MCF 10A (cell line): Measurements from ENCODE around the gene EIF4B. TPM values are rescaled to one million over a fixed set of nuclear protein-coding genes. Genes with fewer than 3 reads are reported as not detected.

Experiments used
- BruUV-seq: library from RNA; stranded (reverse); fragments of 400-500 nt; replicated peaks from 2 replicates; lab custom pipeline; 2021; lab: Mats Ljungman, UMichigan
- CTCF ChIA-PET: fragments of 300-600 bp; sonication (Branson Sonifier 250); formaldehyde crosslinking; extraction: SDS; loops from one replicate; lab custom pipeline; 2021; ENCODE audit warnings: antibody characterized with exemption, inconsistent platforms; lab: Yijun Ruan, JAX
- POLR2A ChIA-PET: fragments of 300-600, 350-650 bp; sonication (Branson Sonifier 250); formaldehyde crosslinking; extraction: SDS; loops from one replicate; lab custom pipeline; 2020; ENCODE audit warnings: antibody characterized with exemption, inconsistent platforms; lab: Yijun Ruan, JAX
- DNase-seq: peaks from one replicate; pipeline ENCODE4 v3.0.0-alpha.2; 2018; ENCODE audit not compliant: unreplicated experiment
- H3K27ac Mint-ChIP-seq: one replicate; pipeline ENCODE4 v1.8.0; 2022; ENCODE audit warnings: mild to moderate bottlenecking, low read depth, mixed read lengths; ENCODE audit not compliant: unreplicated experiment
- H3K27me3 Mint-ChIP-seq: one replicate; pipeline ENCODE4 v1.8.0; 2022; ENCODE audit warnings: mixed read lengths; ENCODE audit not compliant: insufficient read depth, unreplicated experiment
- H3K36me3 Mint-ChIP-seq: one replicate; pipeline ENCODE4 v1.8.0; 2022; ENCODE audit warnings: mild to moderate bottlenecking, moderate library complexity, mixed read lengths; ENCODE audit not compliant: insufficient read depth, unreplicated experiment
- H3K4me1 Mint-ChIP-seq: one replicate; pipeline ENCODE4 v1.8.0; 2022; ENCODE audit warnings: mixed read lengths; ENCODE audit not compliant: insufficient read depth, unreplicated experiment
- H3K4me3 Mint-ChIP-seq: one replicate; pipeline ENCODE4 v1.8.0; 2022; ENCODE audit warnings: mild to moderate bottlenecking, moderate library complexity, mixed read lengths; ENCODE audit not compliant: unreplicated experiment
- H3K9me3 Mint-ChIP-seq: one replicate; pipeline ENCODE4 v1.8.0; 2022; ENCODE audit warnings: mixed read lengths; ENCODE audit not compliant: unreplicated experiment
- intact Hi-C: fragments of 100-400 bp; cut with micrococcal nuclease; formaldehyde crosslinking; loops from 2 replicates; pipeline ENCODE4 v1.14.1; 2022
- microRNA-seq: library from miRNA; unstranded; fragments of <30 nt; microRNA quantifications from one replicate; pipeline ENCODE4 v1.2.0, GENCODE V29; 2022
- total RNA-seq: library from RNA; stranded (reverse); gene quantifications from 2 replicates; pipeline ENCODE4 v1.2.3, GENCODE V29; 2022
- TF ChIP-seq, protein P1 (sequence below): fragments of 200-600 bp; IDR thresholded peaks from one replicate; pipeline ENCODE4 v1.8.0; 2022; ENCODE audit warnings: antibody characterized with exemption, mild to moderate bottlenecking; ENCODE audit not compliant: unreplicated experiment

EIF4B gene
- total RNA-seq, 1 experiment from 2014 or later, result 658 TPM

DNA sequence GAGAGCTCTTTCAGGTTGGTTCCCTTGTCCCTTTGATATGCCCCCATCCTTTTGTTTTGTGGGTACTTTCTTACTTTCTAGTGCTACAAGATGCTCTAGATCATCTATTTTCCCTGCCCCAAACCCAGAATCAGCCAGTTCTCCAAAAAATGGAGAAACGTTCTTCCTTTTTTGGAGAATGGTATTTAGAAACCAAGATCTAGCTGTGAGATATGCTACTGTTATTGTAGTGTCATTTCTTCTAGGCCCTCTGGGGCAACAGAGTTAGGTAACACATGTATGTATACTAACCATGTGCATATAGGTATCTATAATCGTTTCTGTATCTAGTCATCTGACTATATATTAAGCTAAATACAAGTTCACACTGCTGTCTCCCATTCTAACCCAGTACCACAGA, 84.3 kb downstream of the EIF4B start:
- intact Hi-C loops, result no loop called here
- no peak for DNase-seq
- BruUV-seq, result no TSS peak
- H3K27me3 Mint-ChIP-seq, result no peaks in the 10 kb centered on the region
- H3K4me1 Mint-ChIP-seq, result no peaks in the 10 kb centered on the region
- ChIA-PET POLR2A (interaction anchor here (1.3 kb wide), 1 partner anchor 11 kb away, joined by 11 read pairs; the partner anchor contains the start of gene SPRYD3), CTCF (interaction anchor here (0.6 to 14.2 kb wide), 4 partner anchors 9 to 730 kb away, joined by 3 to 267 read pairs (median 4); no protein-coding TSS in a partner anchor)
- H3K9me3 Mint-ChIP-seq, result no peaks in the 10 kb centered on the region
- TF ChIP-seq, protein P1, sequence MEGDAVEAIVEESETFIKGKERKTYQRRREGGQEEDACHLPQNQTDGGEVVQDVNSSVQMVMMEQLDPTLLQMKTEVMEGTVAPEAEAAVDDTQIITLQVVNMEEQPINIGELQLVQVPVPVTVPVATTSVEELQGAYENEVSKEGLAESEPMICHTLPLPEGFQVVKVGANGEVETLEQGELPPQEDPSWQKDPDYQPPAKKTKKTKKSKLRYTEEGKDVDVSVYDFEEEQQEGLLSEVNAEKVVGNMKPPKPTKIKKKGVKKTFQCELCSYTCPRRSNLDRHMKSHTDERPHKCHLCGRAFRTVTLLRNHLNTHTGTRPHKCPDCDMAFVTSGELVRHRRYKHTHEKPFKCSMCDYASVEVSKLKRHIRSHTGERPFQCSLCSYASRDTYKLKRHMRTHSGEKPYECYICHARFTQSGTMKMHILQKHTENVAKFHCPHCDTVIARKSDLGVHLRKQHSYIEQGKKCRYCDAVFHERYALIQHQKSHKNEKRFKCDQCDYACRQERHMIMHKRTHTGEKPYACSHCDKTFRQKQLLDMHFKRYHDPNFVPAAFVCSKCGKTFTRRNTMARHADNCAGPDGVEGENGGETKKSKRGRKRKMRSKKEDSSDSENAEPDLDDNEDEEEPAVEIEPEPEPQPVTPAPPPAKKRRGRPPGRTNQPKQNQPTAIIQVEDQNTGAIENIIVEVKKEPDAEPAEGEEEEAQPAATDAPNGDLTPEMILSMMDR, result no peak
- H3K4me3 Mint-ChIP-seq, result no peak overlapping the region
- H3K36me3 Mint-ChIP-seq, result peaks cover 7% of the 10 kb centered on the region
- no peak overlapping the region for H3K27ac Mint-ChIP-seq

DNA sequence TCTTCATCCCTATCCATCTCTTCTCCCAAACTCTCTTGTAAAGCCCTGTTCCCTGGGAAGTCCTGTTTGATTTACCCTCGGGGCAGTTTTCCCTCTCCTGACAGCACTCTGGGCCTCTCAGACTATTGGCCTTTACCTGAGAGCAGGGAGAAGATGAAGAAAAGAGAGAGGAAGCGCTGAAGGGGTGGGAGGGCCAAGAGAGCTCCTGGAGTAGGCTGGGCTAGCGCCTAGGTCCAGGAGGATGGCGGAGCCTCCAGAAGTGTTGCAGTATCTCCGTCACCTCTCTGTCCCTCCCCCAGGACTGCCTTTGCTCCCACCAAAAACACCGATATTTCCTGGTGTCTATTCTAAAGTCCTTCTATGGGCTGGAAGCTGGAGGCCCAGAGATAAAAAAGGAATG, 85.5 kb downstream of the EIF4B start:
- BruUV-seq, result no TSS peak
- ChIA-PET POLR2A (interaction anchor here (1.2 kb wide), 1 partner anchor 89 kb away, joined by 3 read pairs; the partner anchor contains the start of genes CSAD and ZNF740), CTCF (interaction anchor here (0.6 to 14.2 kb wide), 2 partner anchors 13 to 25 kb away, joined by 4 to 267 read pairs; partner anchors contain the start of gene SPRYD3)
- no peak for DNase-seq
- intact Hi-C loops, result no loop called here
- Mint-ChIP-seq H3K9me3 (no peaks in the 10 kb centered on the region), H3K27ac (no peak overlapping the region), H3K4me1 (peaks cover 2% of the 10 kb centered on the region), H3K27me3 (no peaks in the 10 kb centered on the region), H3K36me3 (peaks cover 7% of the 10 kb centered on the region), H3K4me3 (no peak overlapping the region)
- TF ChIP-seq, protein P1, result no peak

Small RNA genes within 50 kb of the gene (microRNA-seq; reads per million reads assigned to microRNA genes)
- 0.93 reads per million for gene MIR6757

Other genes with a start within 250 kb of the EIF4B start
- not detected in 2 replicates for gene KRT76, start 229.1 kb upstream of the EIF4B start, total RNA-seq
- not detected in 2 replicates for gene KRT3, start 210.3 kb upstream of the EIF4B start, total RNA-seq
- not detected in 2 replicates for gene KRT4, start 192.3 kb upstream of the EIF4B start, total RNA-seq
- not detected in 2 replicates for gene KRT79, start 172.1 kb upstream of the EIF4B start, total RNA-seq
- gene KRT78, start 157.5 kb upstream of the EIF4B start, total RNA-seq, result not detected in 2 replicates
- gene KRT8, start 101.4 kb upstream of the EIF4B start, total RNA-seq, result 179 and 230 TPM in 2 replicates
- gene KRT18, start 57.3 kb upstream of the EIF4B start, total RNA-seq, result 659 and 662 TPM in 2 replicates
- 22.3 and 26.3 TPM in 2 replicates for gene TNS2, start 43.6 kb downstream of the EIF4B start, total RNA-seq
- 35.2 and 39.9 TPM in 2 replicates for gene SPRYD3, start 72.9 kb downstream of the EIF4B start, total RNA-seq
- gene IGFBP6, start 91.2 kb downstream of the EIF4B start, total RNA-seq, result 6.4 and 12.0 TPM in 2 replicates
- gene SOAT2, start 97.0 kb downstream of the EIF4B start, total RNA-seq, result not detected in 2 replicates
- 34.9 and 36.2 TPM in 2 replicates for gene ZNF740, start 174.3 kb downstream of the EIF4B start, total RNA-seq
- 22.7 and 30.8 TPM in 2 replicates for gene CSAD, start 174.5 kb downstream of the EIF4B start, total RNA-seq
- 1.0 and 1.1 TPM in 2 replicates for gene ITGB7, start 200.8 kb downstream of the EIF4B start, total RNA-seq
- gene RARG, start 225.8 kb downstream of the EIF4B start, total RNA-seq, result 30.9 and 43.7 TPM in 2 replicates